Measurements from ENCODE around the gene MARVELD3.

- no peak for TF ChIP-seq CTCF (IDR thresholded peaks at IDR 0.05)
- no peak for TF ChIP-seq POLR2AphosphoS5 (IDR thresholded peaks at IDR 0.05)
- TF ChIP-seq POLR2A (IDR thresholded peaks at IDR 0.05) = no peak
Measured at GRCh38 chr16:71659471-71659870, 33.5 kb downstream of the MARVELD3 start.
